Erythroblast (primary cell): ENCODE measurements around the gene GOLPH3.

Source experiments
- GATA1 ChIP-seq: IDR thresholded peaks from 2 replicates; pipeline ENCODE4 v1.6.1; 2011; ENCODE audit warnings: low read depth, mild to moderate bottlenecking, control low read depth, low read length, moderate library complexity
- POLR2A ChIP-seq: IDR thresholded peaks from 2 replicates; pipeline ENCODE4 v1.6.1; 2011; ENCODE audit warnings: mild to moderate bottlenecking, low read length

- TF ChIP-seq POLR2A (no peak), GATA1 (no peak)
Measured at GRCh38 chr5:32131604-32132003, 42.5 kb downstream of the GOLPH3 start.
